ENCODE results near the gene STARD10.

DNA sequence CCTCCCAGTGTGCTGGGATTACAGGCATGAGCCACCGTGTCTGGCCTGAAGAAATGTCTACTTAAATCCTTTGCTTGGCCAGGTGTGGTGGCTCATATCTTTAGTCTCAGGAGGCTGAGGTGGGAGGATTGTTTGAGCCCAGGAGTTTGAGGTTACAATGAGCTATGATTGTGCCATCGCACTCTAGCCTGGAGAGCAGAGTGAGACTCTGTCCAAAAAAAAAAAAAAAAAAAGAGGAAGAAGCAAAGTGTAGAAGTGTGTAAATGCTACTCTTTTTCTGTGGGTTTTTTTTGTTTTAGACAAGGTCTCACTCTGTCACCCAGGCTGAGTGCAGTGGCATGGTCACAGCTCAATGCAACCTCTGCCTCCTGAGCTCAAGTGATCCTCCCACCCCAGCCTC lies 13.9 kb upstream of the STARD10 start:
- TF ChIP-seq NR2F2 (IDR thresholded peaks at IDR 0.05) (no peak), MAX (IDR thresholded peaks at IDR 0.05) (no peak), YY1 (IDR thresholded peaks at IDR 0.05) (no peak), RAD21 (IDR thresholded peaks at IDR 0.05) (no peak), FOXA1 (IDR thresholded peaks at IDR 0.05) (no peak), TAF1 (conservative IDR thresholded peaks at IDR 0.05) (no peak), JUND (IDR thresholded peaks at IDR 0.05) (no peak), EGR1 (IDR thresholded peaks at IDR 0.05; ENCODE audit: low read depth in 2 of 2) (no peak)
- TF ChIP-seq, protein P1, sequence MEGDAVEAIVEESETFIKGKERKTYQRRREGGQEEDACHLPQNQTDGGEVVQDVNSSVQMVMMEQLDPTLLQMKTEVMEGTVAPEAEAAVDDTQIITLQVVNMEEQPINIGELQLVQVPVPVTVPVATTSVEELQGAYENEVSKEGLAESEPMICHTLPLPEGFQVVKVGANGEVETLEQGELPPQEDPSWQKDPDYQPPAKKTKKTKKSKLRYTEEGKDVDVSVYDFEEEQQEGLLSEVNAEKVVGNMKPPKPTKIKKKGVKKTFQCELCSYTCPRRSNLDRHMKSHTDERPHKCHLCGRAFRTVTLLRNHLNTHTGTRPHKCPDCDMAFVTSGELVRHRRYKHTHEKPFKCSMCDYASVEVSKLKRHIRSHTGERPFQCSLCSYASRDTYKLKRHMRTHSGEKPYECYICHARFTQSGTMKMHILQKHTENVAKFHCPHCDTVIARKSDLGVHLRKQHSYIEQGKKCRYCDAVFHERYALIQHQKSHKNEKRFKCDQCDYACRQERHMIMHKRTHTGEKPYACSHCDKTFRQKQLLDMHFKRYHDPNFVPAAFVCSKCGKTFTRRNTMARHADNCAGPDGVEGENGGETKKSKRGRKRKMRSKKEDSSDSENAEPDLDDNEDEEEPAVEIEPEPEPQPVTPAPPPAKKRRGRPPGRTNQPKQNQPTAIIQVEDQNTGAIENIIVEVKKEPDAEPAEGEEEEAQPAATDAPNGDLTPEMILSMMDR (IDR thresholded peaks at IDR 0.05; ENCODE audit: low read depth, low read length, missing input control), result no peak
- TF ChIP-seq, protein P2, sequence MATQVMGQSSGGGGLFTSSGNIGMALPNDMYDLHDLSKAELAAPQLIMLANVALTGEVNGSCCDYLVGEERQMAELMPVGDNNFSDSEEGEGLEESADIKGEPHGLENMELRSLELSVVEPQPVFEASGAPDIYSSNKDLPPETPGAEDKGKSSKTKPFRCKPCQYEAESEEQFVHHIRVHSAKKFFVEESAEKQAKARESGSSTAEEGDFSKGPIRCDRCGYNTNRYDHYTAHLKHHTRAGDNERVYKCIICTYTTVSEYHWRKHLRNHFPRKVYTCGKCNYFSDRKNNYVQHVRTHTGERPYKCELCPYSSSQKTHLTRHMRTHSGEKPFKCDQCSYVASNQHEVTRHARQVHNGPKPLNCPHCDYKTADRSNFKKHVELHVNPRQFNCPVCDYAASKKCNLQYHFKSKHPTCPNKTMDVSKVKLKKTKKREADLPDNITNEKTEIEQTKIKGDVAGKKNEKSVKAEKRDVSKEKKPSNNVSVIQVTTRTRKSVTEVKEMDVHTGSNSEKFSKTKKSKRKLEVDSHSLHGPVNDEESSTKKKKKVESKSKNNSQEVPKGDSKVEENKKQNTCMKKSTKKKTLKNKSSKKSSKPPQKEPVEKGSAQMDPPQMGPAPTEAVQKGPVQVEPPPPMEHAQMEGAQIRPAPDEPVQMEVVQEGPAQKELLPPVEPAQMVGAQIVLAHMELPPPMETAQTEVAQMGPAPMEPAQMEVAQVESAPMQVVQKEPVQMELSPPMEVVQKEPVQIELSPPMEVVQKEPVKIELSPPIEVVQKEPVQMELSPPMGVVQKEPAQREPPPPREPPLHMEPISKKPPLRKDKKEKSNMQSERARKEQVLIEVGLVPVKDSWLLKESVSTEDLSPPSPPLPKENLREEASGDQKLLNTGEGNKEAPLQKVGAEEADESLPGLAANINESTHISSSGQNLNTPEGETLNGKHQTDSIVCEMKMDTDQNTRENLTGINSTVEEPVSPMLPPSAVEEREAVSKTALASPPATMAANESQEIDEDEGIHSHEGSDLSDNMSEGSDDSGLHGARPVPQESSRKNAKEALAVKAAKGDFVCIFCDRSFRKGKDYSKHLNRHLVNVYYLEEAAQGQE (IDR thresholded peaks at IDR 0.05), result no peak
- TF ChIP-seq, protein P3, sequence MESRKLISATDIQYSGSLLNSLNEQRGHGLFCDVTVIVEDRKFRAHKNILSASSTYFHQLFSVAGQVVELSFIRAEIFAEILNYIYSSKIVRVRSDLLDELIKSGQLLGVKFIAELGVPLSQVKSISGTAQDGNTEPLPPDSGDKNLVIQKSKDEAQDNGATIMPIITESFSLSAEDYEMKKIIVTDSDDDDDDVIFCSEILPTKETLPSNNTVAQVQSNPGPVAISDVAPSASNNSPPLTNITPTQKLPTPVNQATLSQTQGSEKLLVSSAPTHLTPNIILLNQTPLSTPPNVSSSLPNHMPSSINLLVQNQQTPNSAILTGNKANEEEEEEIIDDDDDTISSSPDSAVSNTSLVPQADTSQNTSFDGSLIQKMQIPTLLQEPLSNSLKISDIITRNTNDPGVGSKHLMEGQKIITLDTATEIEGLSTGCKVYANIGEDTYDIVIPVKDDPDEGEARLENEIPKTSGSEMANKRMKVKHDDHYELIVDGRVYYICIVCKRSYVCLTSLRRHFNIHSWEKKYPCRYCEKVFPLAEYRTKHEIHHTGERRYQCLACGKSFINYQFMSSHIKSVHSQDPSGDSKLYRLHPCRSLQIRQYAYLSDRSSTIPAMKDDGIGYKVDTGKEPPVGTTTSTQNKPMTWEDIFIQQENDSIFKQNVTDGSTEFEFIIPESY (IDR thresholded peaks at IDR 0.05), result no peak
